Neutrophil (primary cell): ENCODE results near the gene CDCA4.

Source experiments
- H3K27ac ChIP-seq: fragments of 200-600 bp; sonication (generic); 2 replicates; pipeline ENCODE4 v1.5.1; 2016; ENCODE audit warnings: mild to moderate bottlenecking, moderate library complexity
- H3K27me3 ChIP-seq: fragments of 200-600 bp; sonication (generic); 2 replicates; pipeline ENCODE4 v1.6.0; 2016; ENCODE audit warnings: mild to moderate bottlenecking
- H3K36me3 ChIP-seq: fragments of 200-600 bp; sonication (generic); 2 replicates; pipeline ENCODE4 v1.5.1; 2017
- H3K4me1 ChIP-seq, 2 experiments: fragments of 200-600 bp in 1 of 2; sonication (generic) in 1 of 2; 1 replicate in 1 of 2; 2 replicates in 1 of 2; pipeline versions ENCODE4 v1.5.1 to v1.6.1; 2013 to 2016; ENCODE audit warnings: low read depth in 1 of 2, low read length in 1 of 2, mild to moderate bottlenecking in 1 of 2, moderate library complexity in 1 of 2; ENCODE audit not compliant: control insufficient read depth in 1 of 2, insufficient read depth in 1 of 2
- H3K4me3 ChIP-seq, 2 experiments: fragments of 200-600 bp in 1 of 2; sonication (generic) in 1 of 2; 1 replicate in 1 of 2; 2 replicates in 1 of 2; pipeline ENCODE4 v1.5.1; 2013 to 2016; ENCODE audit warnings: low read depth in 1 of 2, low read length in 1 of 2, mild to moderate bottlenecking in 1 of 2, moderate library complexity in 1 of 2
- H3K9me3 ChIP-seq: fragments of 200-600 bp; sonication (generic); 2 replicates; pipeline ENCODE4 v1.5.1; 2016
- TF ChIP-seq, protein P1 (sequence below): fragments of 200-600 bp; sonication (generic); IDR thresholded peaks from 2 replicates; pipeline ENCODE4 v1.5.1; 2016; ENCODE audit warnings: antibody characterized with exemption

The CDCA4 gene

DNA sequence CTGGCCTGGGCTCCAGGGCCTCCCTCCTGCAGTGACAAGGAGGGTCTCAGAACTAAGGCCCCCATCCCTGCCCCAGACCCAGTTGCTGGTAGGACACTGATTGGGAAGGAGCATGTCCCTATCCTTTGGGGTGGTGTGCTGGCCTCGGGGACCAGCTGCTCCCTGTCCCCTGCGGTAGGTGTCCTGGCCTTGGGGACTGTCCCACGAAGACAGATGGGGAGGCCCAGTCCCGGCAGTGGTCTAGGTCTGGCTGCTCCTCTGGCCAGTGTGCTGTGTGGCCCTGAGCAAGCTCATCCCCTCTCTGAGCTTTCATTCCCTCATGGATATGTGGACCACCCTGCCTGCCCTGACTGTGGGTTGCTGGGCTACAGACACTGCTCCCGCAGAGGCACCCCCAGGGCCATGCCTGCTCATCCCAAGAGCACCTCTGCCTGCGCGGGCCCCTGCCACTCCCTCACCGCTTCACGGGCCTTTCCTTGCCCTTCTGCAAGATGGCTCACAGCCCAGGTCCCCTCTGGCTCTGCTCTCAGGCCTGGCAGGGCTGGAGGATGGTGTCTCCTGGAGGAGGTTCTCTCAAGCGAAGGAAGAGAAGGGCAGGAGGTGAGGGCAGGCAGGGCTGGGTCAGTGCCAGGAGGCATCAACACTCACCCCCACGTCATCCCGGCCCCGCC is 55.2 kb downstream of the CDCA4 start:
- TF ChIP-seq, protein P1, sequence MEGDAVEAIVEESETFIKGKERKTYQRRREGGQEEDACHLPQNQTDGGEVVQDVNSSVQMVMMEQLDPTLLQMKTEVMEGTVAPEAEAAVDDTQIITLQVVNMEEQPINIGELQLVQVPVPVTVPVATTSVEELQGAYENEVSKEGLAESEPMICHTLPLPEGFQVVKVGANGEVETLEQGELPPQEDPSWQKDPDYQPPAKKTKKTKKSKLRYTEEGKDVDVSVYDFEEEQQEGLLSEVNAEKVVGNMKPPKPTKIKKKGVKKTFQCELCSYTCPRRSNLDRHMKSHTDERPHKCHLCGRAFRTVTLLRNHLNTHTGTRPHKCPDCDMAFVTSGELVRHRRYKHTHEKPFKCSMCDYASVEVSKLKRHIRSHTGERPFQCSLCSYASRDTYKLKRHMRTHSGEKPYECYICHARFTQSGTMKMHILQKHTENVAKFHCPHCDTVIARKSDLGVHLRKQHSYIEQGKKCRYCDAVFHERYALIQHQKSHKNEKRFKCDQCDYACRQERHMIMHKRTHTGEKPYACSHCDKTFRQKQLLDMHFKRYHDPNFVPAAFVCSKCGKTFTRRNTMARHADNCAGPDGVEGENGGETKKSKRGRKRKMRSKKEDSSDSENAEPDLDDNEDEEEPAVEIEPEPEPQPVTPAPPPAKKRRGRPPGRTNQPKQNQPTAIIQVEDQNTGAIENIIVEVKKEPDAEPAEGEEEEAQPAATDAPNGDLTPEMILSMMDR, result no peak
- H3K9me3 ChIP-seq, result no peaks in the 10 kb centered on the region
- H3K4me1 ChIP-seq, result no peaks in the 10 kb centered on the region
- no peak overlapping the region for H3K27ac ChIP-seq
- no peak overlapping the region for H3K4me3 ChIP-seq
- no peaks in the 10 kb centered on the region for H3K36me3 ChIP-seq
- H3K27me3 ChIP-seq, result peaks cover 52% of the 10 kb centered on the region

DNA sequence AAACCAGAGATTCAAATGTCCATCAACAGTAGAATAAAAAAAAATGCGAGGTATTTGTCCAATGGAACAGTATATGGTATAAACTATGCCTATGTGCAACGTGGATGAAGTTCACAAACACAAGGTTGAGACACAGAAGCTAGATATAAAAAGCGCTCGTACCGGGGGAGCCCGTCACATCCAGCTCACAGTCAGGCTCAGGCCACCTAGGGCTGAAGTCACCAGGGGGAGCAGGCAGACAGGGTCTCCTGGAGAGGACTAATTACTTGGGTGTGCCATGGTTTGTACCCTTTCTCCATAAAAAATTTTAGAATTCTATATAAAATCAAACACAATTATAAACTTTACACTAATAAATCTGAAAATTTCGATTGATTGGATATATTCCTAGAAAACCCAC is 56.3 kb downstream of the CDCA4 start:
- H3K4me1 ChIP-seq, result no peaks in the 10 kb centered on the region
- H3K9me3 ChIP-seq, result no peaks in the 10 kb centered on the region
- H3K27me3 ChIP-seq, result peaks cover 59% of the 10 kb centered on the region
- TF ChIP-seq, protein P1, result no peak
- H3K27ac ChIP-seq, result no peak overlapping the region
- no peak overlapping the region for H3K4me3 ChIP-seq
- H3K36me3 ChIP-seq, result no peaks in the 10 kb centered on the region
